ENCODE data around the gene THAP5. TPM values are rescaled to one million over a fixed set of nuclear protein-coding genes. Genes with fewer than 3 reads are reported as not detected.

THAP5 gene, protein sequence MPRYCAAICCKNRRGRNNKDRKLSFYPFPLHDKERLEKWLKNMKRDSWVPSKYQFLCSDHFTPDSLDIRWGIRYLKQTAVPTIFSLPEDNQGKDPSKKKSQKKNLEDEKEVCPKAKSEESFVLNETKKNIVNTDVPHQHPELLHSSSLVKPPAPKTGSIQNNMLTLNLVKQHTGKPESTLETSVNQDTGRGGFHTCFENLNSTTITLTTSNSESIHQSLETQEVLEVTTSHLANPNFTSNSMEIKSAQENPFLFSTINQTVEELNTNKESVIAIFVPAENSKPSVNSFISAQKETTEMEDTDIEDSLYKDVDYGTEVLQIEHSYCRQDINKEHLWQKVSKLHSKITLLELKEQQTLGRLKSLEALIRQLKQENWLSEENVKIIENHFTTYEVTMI
- polyA plus RNA-seq (2011; rRNA removed), result 21.7 and 27.4 TPM in 2 replicates
- polyA plus RNA-seq (2012; cell fraction: cytosol; rRNA removed), result 4.8 and 5.7 TPM in 2 replicates
- polyA plus RNA-seq (2012; cell fraction: nucleus; rRNA removed), result 1.9 and 4.5 TPM in 2 replicates
- 20.5 to 20.9 TPM (median 20.9 TPM) in 3 replicates for polyA plus RNA-seq (2017; fragmentation: RNase III; extraction: RNeasy Plus Mini Kit Qiagen cat#74134 plus additional on column Dnase treatment)
- 7.4 and 9.2 TPM in 2 replicates for polyA minus RNA-seq (2011; rRNA and poly(A)+ RNA removed)

DNA sequence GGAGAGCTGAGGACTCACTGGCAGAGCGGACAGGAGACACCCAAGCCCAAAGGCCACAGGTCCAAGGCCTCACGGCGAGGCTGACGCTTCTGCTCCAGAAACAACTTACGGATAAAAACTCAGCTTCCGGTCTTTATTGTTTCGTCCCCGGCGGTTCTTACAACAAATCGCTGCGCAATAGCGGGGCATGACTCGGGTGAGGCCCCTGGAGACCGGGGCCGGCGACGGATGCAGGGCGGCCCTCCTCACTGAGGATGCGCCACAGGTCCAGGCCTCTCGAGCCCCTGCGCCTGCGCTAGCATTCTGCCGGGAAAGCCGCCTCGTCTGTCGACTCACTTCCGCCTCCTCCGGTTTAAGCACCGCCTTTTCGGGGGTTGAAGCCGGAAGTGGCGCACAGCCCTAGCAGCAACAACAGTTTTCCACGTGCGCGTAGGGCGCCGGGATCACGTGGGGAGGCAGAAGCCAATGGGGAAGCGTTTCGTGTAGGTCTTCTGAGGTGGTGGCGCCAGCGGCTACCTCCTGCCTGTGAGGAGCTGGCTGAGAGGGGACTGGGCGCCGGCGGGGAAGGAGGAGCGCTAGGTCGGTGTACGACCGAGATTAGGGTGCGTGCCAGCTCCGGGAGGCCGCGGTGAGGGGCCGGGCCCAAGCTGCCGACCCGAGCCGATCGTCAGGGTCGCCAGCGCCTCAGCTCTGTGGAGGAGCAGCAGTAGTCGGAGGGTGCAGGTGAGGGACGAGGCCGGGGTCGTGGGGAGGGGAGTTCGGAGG lies at the start of gene THAP5, which contains the start of gene DNAJB9:
THAP5 (minus strand) TSS at position 326 of the 765 bp plus-strand sequence; CDS start at position 189, 137 bp downstream.
DNAJB9 (plus strand) TSS at position 494 of the 765 bp plus-strand sequence. CDS start 1,853 bp downstream, outside the sequence.
- DNase-seq (ENCODE audit: low read depth in 1 of 2, low spot score in 1 of 2) (peak; percentile 98 to 99), FAIRE-seq (peak; percentile 97), ATAC-seq (peak; percentile 97 to 99)
- whole genome bisulfite sequencing (ENCODE audit: missing lambda C conversion rate), result 4% methylated on average over 39 of the region's 65 CpGs
- Histone ChIP-seq H3K4me3 (peak within 1 kb of the TSS; percentile 70), H3K27ac (peak within 1 kb of the TSS; percentile 93 to 96), H3K4me1 (peaks cover 29% of the 10 kb centered on the region; the same call in 2 of the 3 replicates), H3K4me2 (peak within 1 kb of the TSS; percentile 96), H3K9me3 (no peaks in the 10 kb centered on the region)
- CTCF ChIA-PET, result interaction anchor here (0.7 to 0.9 kb wide), 2 partner anchors 12 to 19 kb away, joined by 3 read pairs; no protein-coding TSS in a partner anchor
- POLR2A ChIA-PET, result interaction anchor here (0.6 to 1.5 kb wide), 7 partner anchors 9 to 826 kb away, joined by 3 to 18 read pairs (median 4); partner anchors contain the start of gene PNPLA8
- TF ChIP-seq RARB (CRISPR knock-in tag; IDR thresholded peaks at IDR 0.05) (no peak), ZSCAN20 (CRISPR knock-in tag; IDR thresholded peaks at IDR 0.05) (no peak), SMC3 (IDR thresholded peaks at IDR 0.05) (no peak), RCOR1 (IDR thresholded peaks at IDR 0.05; ENCODE audit: low read depth, low read length) (no peak), CEBPB (IDR thresholded peaks at IDR 0.05) (no peak), CHD2 (IDR thresholded peaks at IDR 0.05; ENCODE audit: low read length, partially characterized antibody) (no peak), EHF (CRISPR knock-in tag; IDR thresholded peaks at IDR 0.05) (no peak), CBX2 (IDR thresholded peaks at IDR 0.05; ENCODE audit: borderline replicate concordance, low read depth) (no peak), RAD21 (conservative IDR thresholded peaks at IDR 0.05 in 1 of 2, IDR thresholded peaks at IDR 0.05 in 1 of 2) (no peak), NFE2L2 (conservative IDR thresholded peaks at IDR 0.05; ENCODE audit: low read length) (no peak), FOSL2 (IDR thresholded peaks at IDR 0.05) (no peak), FOSL2 (CRISPR knock-in tag; IDR thresholded peaks at IDR 0.05) (peak; percentile 39; the same call in 1 of the 2 replicates), NPAS2 (CRISPR knock-in tag; IDR thresholded peaks at IDR 0.05; ENCODE audit: borderline replicate concordance) (no peak), ZC3H11A (IDR thresholded peaks at IDR 0.05) (no peak), JUNB (IDR thresholded peaks at IDR 0.05) (no peak), FOSB (CRISPR knock-in tag; IDR thresholded peaks at IDR 0.05) (no peak), TFCP2L1 (CRISPR knock-in tag; IDR thresholded peaks at IDR 0.05) (peak; percentile 93), EP300 (IDR thresholded peaks at IDR 0.05) (no peak), EHMT2 (IDR thresholded peaks at IDR 0.05; ENCODE audit: low read depth) (no peak), HOXB13 (CRISPR knock-in tag; IDR thresholded peaks at IDR 0.05; ENCODE audit: low read depth) (no peak), BHLHE40 (IDR thresholded peaks at IDR 0.05; ENCODE audit: low read depth, low read length) (peak; percentile 67), NR3C1 (IDR thresholded peaks at IDR 0.05) (no peak), CHD4 (IDR thresholded peaks at IDR 0.05; ENCODE audit: borderline replicate concordance) (no peak)
- TF ChIP-seq, protein P1, sequence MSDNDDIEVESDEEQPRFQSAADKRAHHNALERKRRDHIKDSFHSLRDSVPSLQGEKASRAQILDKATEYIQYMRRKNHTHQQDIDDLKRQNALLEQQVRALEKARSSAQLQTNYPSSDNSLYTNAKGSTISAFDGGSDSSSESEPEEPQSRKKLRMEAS (IDR thresholded peaks at IDR 0.05), result peak; percentile 100
- TF ChIP-seq, protein P2, sequence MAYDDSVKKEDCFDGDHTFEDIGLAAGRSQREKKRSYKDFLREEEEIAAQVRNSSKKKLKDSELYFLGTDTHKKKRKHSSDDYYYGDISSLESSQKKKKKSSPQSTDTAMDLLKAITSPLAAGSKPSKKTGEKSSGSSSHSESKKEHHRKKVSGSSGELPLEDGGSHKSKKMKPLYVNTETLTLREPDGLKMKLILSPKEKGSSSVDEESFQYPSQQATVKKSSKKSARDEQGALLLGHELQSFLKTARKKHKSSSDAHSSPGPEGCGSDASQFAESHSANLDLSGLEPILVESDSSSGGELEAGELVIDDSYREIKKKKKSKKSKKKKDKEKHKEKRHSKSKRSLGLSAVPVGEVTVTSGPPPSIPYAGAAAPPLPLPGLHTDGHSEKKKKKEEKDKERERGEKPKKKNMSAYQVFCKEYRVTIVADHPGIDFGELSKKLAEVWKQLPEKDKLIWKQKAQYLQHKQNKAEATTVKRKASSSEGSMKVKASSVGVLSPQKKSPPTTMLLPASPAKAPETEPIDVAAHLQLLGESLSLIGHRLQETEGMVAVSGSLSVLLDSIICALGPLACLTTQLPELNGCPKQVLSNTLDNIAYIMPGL (CRISPR knock-in tag; IDR thresholded peaks at IDR 0.05; ENCODE audit: borderline replicate concordance), result 0 out of 2 replicates have a peak, but pooled peaks have one; percentile 44
- TF ChIP-seq, protein P3, sequence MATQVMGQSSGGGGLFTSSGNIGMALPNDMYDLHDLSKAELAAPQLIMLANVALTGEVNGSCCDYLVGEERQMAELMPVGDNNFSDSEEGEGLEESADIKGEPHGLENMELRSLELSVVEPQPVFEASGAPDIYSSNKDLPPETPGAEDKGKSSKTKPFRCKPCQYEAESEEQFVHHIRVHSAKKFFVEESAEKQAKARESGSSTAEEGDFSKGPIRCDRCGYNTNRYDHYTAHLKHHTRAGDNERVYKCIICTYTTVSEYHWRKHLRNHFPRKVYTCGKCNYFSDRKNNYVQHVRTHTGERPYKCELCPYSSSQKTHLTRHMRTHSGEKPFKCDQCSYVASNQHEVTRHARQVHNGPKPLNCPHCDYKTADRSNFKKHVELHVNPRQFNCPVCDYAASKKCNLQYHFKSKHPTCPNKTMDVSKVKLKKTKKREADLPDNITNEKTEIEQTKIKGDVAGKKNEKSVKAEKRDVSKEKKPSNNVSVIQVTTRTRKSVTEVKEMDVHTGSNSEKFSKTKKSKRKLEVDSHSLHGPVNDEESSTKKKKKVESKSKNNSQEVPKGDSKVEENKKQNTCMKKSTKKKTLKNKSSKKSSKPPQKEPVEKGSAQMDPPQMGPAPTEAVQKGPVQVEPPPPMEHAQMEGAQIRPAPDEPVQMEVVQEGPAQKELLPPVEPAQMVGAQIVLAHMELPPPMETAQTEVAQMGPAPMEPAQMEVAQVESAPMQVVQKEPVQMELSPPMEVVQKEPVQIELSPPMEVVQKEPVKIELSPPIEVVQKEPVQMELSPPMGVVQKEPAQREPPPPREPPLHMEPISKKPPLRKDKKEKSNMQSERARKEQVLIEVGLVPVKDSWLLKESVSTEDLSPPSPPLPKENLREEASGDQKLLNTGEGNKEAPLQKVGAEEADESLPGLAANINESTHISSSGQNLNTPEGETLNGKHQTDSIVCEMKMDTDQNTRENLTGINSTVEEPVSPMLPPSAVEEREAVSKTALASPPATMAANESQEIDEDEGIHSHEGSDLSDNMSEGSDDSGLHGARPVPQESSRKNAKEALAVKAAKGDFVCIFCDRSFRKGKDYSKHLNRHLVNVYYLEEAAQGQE (IDR thresholded peaks at IDR 0.05), result no peak
- TF ChIP-seq, protein P4, sequence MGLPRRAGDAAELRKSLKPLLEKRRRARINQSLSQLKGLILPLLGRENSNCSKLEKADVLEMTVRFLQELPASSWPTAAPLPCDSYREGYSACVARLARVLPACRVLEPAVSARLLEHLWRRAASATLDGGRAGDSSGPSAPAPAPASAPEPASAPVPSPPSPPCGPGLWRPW (IDR thresholded peaks at IDR 0.05), result no peak
- TF ChIP-seq, protein P5, sequence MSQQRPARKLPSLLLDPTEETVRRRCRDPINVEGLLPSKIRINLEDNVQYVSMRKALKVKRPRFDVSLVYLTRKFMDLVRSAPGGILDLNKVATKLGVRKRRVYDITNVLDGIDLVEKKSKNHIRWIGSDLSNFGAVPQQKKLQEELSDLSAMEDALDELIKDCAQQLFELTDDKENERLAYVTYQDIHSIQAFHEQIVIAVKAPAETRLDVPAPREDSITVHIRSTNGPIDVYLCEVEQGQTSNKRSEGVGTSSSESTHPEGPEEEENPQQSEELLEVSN (IDR thresholded peaks at IDR 0.05; ENCODE audit: borderline replicate concordance, low read depth), result peak; percentile 92
- TF ChIP-seq, protein P6, sequence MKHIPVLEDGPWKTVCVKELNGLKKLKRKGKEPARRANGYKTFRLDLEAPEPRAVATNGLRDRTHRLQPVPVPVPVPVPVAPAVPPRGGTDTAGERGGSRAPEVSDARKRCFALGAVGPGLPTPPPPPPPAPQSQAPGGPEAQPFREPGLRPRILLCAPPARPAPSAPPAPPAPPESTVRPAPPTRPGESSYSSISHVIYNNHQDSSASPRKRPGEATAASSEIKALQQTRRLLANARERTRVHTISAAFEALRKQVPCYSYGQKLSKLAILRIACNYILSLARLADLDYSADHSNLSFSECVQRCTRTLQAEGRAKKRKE (CRISPR knock-in tag; IDR thresholded peaks at IDR 0.05; ENCODE audit: low read depth), result no peak
